ENCODE measurements around the gene CAPN5.
"Not testable (repeated sequence)": the region's sequence is repeated elsewhere in the genome, so short reads cannot be mapped to it uniquely, and the experiment has no call there.

CAPN5 gene

GRCh38 chr11:77084581-77085191 lies 17.9 kb downstream of the CAPN5 start:
- DNase-seq (ENCODE audit: low spot score) = no peak

GRCh38 chr11:77085652-77086051 lies 18.9 kb downstream of the CAPN5 start:
- no peak for DNase-seq (ENCODE audit: low spot score)

GRCh38 chr11:77086521-77087472 lies 20.0 kb downstream of the CAPN5 start:
- no peak for DNase-seq (ENCODE audit: low spot score)

- DNase-seq (ENCODE audit: low spot score) = no peak
Observed at GRCh38 chr11:77087723-77088225, 21.0 kb downstream of the CAPN5 start.

GRCh38 chr11:77088236-77089003 lies 21.6 kb downstream of the CAPN5 start:
- DNase-seq (ENCODE audit: low spot score) = no peak

GRCh38 chr11:77089004-77089545 lies 22.3 kb downstream of the CAPN5 start:
- no peak for DNase-seq (ENCODE audit: low spot score)

- no peak for DNase-seq (ENCODE audit: low spot score)
Observed at GRCh38 chr11:77090046-77090372, 23.2 kb downstream of the CAPN5 start.

GRCh38 chr11:77090373-77091111 lies 23.8 kb downstream of the CAPN5 start:
- no peak for DNase-seq (ENCODE audit: low spot score)

- DNase-seq (ENCODE audit: low spot score) = peak; percentile 94
Observed at GRCh38 chr11:77091146-77091940, 24.6 kb downstream of the CAPN5 start.

GRCh38 chr11:77092382-77092781 lies 25.6 kb downstream of the CAPN5 start:
- no peak for DNase-seq (ENCODE audit: low spot score)

GRCh38 chr11:77093056-77093891 lies 26.5 kb downstream of the CAPN5 start:
- DNase-seq (ENCODE audit: low spot score) = no peak

GRCh38 chr11:77093987-77094840 lies 27.4 kb downstream of the CAPN5 start:
- no peak for DNase-seq (ENCODE audit: low spot score)

GRCh38 chr11:77094841-77095365 lies 28.1 kb downstream of the CAPN5 start:
- DNase-seq (ENCODE audit: low spot score) = no peak

GRCh38 chr11:77095551-77096490 lies 29.1 kb downstream of the CAPN5 start:
- no peak for DNase-seq (ENCODE audit: low spot score)

GRCh38 chr11:77096591-77097019 lies 29.8 kb downstream of the CAPN5 start:
- DNase-seq (ENCODE audit: low spot score) = no peak

- DNase-seq (ENCODE audit: low spot score) = not testable (repeated sequence)
Observed at GRCh38 chr11:77097180-77097579, 30.4 kb downstream of the CAPN5 start.
